Kidney epithelial cell (primary cell): Measurements from ENCODE around the gene RABGAP1. TPM values are rescaled to one million over a fixed set of nuclear protein-coding genes. Genes with fewer than 3 reads are reported as not detected.

Experiments
- DNase-seq: peaks from one replicate; pipeline ENCODE4 v3.0.0-alpha.2; 2010; ENCODE audit warnings: low read depth
- H3K27me3 ChIP-seq: 2 replicates; pipeline ENCODE4 v1.6.0; 2011; ENCODE audit warnings: low read length; ENCODE audit not compliant: control insufficient read depth, insufficient read depth
- H3K36me3 ChIP-seq: 2 replicates; pipeline ENCODE4 v1.5.1; 2011; ENCODE audit warnings: low read length; ENCODE audit not compliant: control insufficient read depth, insufficient read depth
- H3K4me3 ChIP-seq: 2 replicates; pipeline ENCODE4 v1.5.1; 2011; ENCODE audit warnings: low read depth, mild to moderate bottlenecking, control low read depth, low read length
- total RNA-seq: library from RNA; depleted of rRNA; stranded (reverse); fragments of >200 nt; gene quantifications from 2 replicates; pipeline ENCODE4 v1.2.3, GENCODE V29; 2015
- TF ChIP-seq, protein P1 (sequence below): IDR thresholded peaks from 2 replicates; pipeline ENCODE4 v1.5.1; 2011; ENCODE audit warnings: mild to moderate bottlenecking, moderate library complexity, low read length, control low read depth, inconsistent platforms; ENCODE audit not compliant: insufficient read depth, poor library complexity, severe bottlenecking

RABGAP1 gene
- total RNA-seq, 1 donor from 2014 or later = 19.1 TPM

DNA sequence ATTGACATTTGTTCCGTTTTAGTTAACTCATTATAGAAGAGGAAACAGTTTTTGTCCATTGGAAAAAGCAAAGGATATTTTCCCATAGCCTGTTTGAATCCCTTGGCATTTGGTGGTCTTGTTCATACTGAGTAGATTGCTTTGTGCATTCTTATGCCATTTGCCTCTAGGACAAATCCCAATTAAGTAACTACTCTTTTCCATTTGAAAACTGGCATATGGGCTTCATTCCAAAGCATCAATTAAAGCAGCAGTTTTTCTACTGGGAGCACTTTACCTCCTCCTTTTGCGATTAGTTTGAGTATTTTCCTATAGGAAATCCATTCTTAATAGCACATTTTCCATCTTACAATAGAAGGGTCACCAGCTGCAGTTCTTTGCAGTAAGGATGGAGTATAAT, 123.9 kb downstream of the RABGAP1 start:
- TF ChIP-seq, protein P1, sequence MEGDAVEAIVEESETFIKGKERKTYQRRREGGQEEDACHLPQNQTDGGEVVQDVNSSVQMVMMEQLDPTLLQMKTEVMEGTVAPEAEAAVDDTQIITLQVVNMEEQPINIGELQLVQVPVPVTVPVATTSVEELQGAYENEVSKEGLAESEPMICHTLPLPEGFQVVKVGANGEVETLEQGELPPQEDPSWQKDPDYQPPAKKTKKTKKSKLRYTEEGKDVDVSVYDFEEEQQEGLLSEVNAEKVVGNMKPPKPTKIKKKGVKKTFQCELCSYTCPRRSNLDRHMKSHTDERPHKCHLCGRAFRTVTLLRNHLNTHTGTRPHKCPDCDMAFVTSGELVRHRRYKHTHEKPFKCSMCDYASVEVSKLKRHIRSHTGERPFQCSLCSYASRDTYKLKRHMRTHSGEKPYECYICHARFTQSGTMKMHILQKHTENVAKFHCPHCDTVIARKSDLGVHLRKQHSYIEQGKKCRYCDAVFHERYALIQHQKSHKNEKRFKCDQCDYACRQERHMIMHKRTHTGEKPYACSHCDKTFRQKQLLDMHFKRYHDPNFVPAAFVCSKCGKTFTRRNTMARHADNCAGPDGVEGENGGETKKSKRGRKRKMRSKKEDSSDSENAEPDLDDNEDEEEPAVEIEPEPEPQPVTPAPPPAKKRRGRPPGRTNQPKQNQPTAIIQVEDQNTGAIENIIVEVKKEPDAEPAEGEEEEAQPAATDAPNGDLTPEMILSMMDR = no peak
- DNase-seq = no peak
- Histone ChIP-seq H3K27me3 (no peaks in the 10 kb centered on the region), H3K4me3 (no peak overlapping the region), H3K36me3 (no peaks in the 10 kb centered on the region)

DNA sequence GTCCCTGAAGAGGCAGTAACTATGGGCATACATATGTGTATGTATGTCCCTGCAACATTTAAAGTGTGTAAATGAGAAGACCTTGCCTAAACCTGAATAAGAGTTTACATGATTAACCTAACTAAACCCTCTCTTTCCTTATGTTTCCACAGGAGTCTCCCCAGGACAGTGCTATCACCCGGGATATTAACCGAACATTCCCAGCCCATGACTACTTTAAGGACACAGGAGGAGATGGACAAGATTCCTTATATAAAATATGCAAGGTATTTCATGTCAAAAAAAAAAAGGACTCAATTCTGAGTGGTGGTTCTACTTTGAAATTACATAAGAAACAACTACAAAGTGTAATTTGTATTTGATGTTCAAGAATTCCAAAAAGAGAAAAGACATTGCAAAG, 124.4 kb downstream of the RABGAP1 start:
- Histone ChIP-seq H3K36me3 (no peaks in the 10 kb centered on the region), H3K27me3 (no peaks in the 10 kb centered on the region), H3K4me3 (no peak overlapping the region)
- TF ChIP-seq, protein P1 = no peak
- DNase-seq = no peak

DNA sequence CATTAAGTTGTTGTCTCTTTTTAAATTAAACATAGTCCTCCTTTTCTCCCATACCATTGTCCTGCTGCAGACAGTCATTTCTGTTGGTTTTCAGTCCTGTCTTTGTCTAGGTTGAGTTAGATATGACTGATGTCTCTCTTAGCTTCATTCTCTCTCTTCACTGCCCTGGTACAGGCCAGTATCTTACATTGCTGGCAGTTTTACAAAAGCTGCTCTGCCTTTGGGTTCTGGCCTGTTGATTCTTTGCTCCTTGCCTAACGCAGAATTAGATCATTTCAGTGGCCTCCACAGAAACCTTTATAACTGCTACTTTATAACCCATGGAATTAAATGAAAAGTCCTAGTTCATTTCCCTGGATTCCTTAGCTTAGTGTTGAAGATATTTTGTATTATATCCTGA, 126.3 kb downstream of the RABGAP1 start:
- Histone ChIP-seq H3K27me3 (no peaks in the 10 kb centered on the region), H3K4me3 (no peak overlapping the region), H3K36me3 (no peaks in the 10 kb centered on the region)
- no peak for DNase-seq
- TF ChIP-seq, protein P1 = no peak

DNA sequence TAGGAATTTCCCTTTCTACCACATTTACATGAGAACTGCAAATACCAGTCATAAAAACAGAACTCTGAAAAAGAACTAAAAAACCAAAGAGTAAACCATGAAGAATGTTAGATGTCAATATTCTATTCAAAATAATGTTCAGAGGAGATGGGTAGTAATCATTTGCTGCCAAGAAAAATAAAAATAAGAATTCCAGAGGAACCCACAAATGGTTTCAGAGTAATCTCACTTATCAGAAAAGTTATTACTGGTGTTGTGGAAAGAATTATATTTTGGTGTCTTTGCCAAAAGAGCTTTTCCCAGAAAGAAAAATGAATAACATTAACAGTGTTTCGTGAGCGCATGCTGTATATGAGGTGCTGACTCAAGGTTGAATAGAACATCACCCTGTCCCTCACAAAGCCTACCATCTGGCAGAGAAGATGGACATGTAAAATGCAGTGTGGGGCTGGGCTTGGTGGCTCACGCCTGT, 128.2 kb downstream of the RABGAP1 start:
- no peaks in the 10 kb centered on the region for H3K36me3 ChIP-seq
- no peak for DNase-seq
- TF ChIP-seq, protein P1 = no peak
- H3K27me3 ChIP-seq = no peaks in the 10 kb centered on the region
- H3K4me3 ChIP-seq = no peak overlapping the region

DNA sequence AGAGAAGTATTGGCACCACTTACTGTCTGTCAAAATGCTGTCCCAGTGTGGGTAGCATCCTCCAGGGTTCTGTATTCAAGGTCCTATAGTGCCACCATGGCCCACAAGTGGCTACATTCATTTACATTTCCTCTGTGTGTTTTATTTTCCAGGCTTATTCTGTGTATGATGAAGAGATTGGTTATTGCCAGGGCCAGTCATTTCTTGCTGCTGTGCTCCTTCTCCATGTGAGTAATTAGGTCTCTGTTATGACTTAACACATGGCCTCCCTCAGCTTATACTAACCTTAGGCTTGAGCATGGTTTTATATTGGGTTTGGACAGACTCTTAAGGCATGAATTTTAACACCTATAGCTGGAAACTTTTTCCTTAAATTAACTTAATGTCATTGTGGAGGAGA, 129.4 kb downstream of the RABGAP1 start:
- H3K27me3 ChIP-seq = no peaks in the 10 kb centered on the region
- no peak for DNase-seq
- TF ChIP-seq, protein P1 = no peak
- H3K36me3 ChIP-seq = no peaks in the 10 kb centered on the region
- H3K4me3 ChIP-seq = no peak overlapping the region

DNA sequence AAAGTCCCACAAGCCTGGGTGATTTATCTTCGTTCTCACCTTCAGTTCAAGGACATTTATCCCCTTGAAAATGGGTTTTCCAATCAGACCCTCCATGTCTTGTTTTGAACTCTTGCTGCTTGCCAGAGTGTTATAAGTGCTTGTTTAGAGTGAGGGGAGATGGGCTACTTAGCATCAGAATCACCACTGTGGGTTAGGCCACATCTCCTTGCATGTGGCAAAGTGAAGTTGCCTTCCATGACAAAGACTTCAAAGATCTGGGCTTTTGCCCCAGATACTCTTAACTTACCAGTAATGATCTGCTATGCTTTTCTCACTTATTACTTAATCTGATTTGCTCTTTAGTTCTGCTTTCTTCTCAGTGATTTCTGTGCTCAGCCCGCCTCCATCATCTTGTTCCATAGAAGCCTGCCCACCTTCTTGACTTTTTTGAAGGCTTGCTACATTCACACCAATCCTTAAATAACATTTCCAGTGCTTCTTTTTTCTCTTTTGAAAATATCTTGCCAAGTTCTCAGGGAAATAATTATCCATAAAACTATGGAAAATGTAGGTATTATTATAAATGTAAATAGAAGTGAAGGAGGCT, 131.7 kb downstream of the RABGAP1 start:
- no peak overlapping the region for H3K4me3 ChIP-seq
- no peaks in the 10 kb centered on the region for H3K36me3 ChIP-seq
- no peak for DNase-seq
- TF ChIP-seq, protein P1 = no peak
- no peaks in the 10 kb centered on the region for H3K27me3 ChIP-seq
